ENCODE results near the gene P3H2. TPM values are rescaled to one million over a fixed set of nuclear protein-coding genes. Genes with fewer than 3 reads are reported as not detected.

Gene P3H2
- total and polyA plus RNA-seq, 9 donors: 30.8 to 74.7 (median 56.9) TPM

- Histone ChIP-seq H3K27me3 (ENCODE audit: control insufficient read depth, insufficient read depth, low read length) (no peaks in the 10 kb centered on the region), H3K4me3 (ENCODE audit: low read length) (no peak overlapping the region), H3K36me3 (ENCODE audit: control insufficient read depth, insufficient read depth, low read length) (no peaks in the 10 kb centered on the region), H3K27ac (ENCODE audit: low read length) (no peak overlapping the region), H3K9me3 (replicated peaks; ENCODE audit: control insufficient read depth, low read depth, low read length) (no peaks in the 10 kb centered on the region), H3K4me1 (ENCODE audit: control insufficient read depth, insufficient read depth, low read length) (no peaks in the 10 kb centered on the region)
- 33% methylated on average over 1 of the region's 1 CpG for WGBS (ENCODE audit: insufficient coverage)
- DNase-seq: no peak
Observed at GRCh38 chr3:189911001-189911400, 209.7 kb downstream of the P3H2 start.

DNA sequence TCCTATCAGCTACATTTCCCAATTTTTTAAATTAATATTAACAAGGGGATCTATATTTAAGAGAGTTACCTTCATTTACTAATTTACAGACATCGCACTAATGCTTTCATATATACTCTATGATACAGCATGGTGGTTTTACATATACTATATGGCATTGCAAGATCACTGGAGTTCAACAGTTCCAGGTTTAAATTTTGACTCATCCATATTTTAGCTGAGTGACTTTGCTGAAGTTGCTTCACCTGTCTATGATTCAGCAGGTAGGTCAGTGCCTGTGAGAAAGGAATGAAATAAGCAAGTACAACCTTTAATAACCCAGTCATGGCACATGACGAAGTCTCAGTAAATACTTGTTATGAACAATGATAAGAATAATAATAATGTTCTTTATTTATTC is 211.1 kb downstream of the P3H2 start:
- no peak overlapping the region for H3K27ac ChIP-seq (ENCODE audit: low read length)
- no peaks in the 10 kb centered on the region for H3K4me1 ChIP-seq (ENCODE audit: control insufficient read depth, insufficient read depth, low read length)
- DNase-seq: no peak
- H3K27me3 ChIP-seq (ENCODE audit: control insufficient read depth, insufficient read depth, low read length): no peaks in the 10 kb centered on the region
- H3K36me3 ChIP-seq (ENCODE audit: control insufficient read depth, insufficient read depth, low read length): no peaks in the 10 kb centered on the region
- no CpG with 5 or more reads among the region's 2 CpGs for WGBS (ENCODE audit: insufficient coverage)
- H3K4me3 ChIP-seq (ENCODE audit: low read length): no peak overlapping the region
- H3K9me3 ChIP-seq (replicated peaks; ENCODE audit: control insufficient read depth, low read depth, low read length): no peaks in the 10 kb centered on the region

GRCh38 chr3:189909139-189909538 is 211.6 kb downstream of the P3H2 start:
- Histone ChIP-seq H3K27ac (ENCODE audit: low read length) (no peak overlapping the region), H3K27me3 (ENCODE audit: control insufficient read depth, insufficient read depth, low read length) (no peaks in the 10 kb centered on the region), H3K36me3 (ENCODE audit: control insufficient read depth, insufficient read depth, low read length) (no peaks in the 10 kb centered on the region), H3K4me1 (ENCODE audit: control insufficient read depth, insufficient read depth, low read length) (no peaks in the 10 kb centered on the region), H3K4me3 (ENCODE audit: low read length) (no peak overlapping the region), H3K9me3 (replicated peaks; ENCODE audit: control insufficient read depth, low read depth, low read length) (no peaks in the 10 kb centered on the region)
- no peak for DNase-seq
- 100% methylated on average over 1 of the region's 3 CpGs for WGBS (ENCODE audit: insufficient coverage)

- Histone ChIP-seq H3K4me3 (ENCODE audit: low read length) (no peak overlapping the region), H3K27ac (ENCODE audit: low read length) (no peak overlapping the region), H3K9me3 (replicated peaks; ENCODE audit: control insufficient read depth, low read depth, low read length) (no peaks in the 10 kb centered on the region), H3K27me3 (ENCODE audit: control insufficient read depth, insufficient read depth, low read length) (no peaks in the 10 kb centered on the region), H3K4me1 (ENCODE audit: control insufficient read depth, insufficient read depth, low read length) (no peaks in the 10 kb centered on the region), H3K36me3 (ENCODE audit: control insufficient read depth, insufficient read depth, low read length) (no peaks in the 10 kb centered on the region)
- DNase-seq: no peak
Observed at GRCh38 chr3:189908646-189909045, 212.1 kb downstream of the P3H2 start.

DNA sequence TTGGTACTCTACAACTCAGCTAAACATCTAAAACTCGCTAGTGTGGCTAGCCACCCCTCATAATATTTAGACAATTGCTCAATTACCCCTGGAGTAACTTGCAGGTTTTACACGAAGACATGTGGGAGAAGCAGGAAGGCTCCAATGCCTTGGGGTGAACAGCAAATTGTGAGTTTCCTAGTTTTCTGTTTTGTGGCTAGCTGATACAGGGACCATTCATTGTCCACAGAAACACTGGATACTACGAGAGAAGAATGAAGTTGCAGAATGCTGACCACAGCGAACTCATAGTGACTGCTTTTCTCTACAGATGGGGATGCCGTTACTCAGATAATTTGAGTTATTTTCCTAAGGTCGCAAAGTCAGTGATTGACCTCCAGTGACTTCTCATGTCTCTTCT is 212.9 kb downstream of the P3H2 start:
- Histone ChIP-seq H3K36me3 (ENCODE audit: control insufficient read depth, insufficient read depth, low read length) (no peaks in the 10 kb centered on the region), H3K27me3 (ENCODE audit: control insufficient read depth, insufficient read depth, low read length) (no peaks in the 10 kb centered on the region), H3K4me1 (ENCODE audit: control insufficient read depth, insufficient read depth, low read length) (no peaks in the 10 kb centered on the region), H3K9me3 (replicated peaks; ENCODE audit: control insufficient read depth, low read depth, low read length) (no peaks in the 10 kb centered on the region), H3K27ac (ENCODE audit: low read length) (no peak overlapping the region), H3K4me3 (ENCODE audit: low read length) (no peak overlapping the region)
- DNase-seq: no peak
- WGBS (ENCODE audit: insufficient coverage): 71% methylated on average over 2 of the region's 6 CpGs

Other genes with a start within 250 kb of the P3H2 start
- gene CLDN1, start 201.5 kb upstream of the P3H2 start, total RNA-seq: 2.1 TPM
- 10 to 100 TPM in 1 of 8 donors, 1 to 10 TPM in 7; 2.1 to 12.3 (median 3.8) TPM for gene CLDN1, start 201.5 kb upstream of the P3H2 start, polyA plus RNA-seq (ENCODE audit: insufficient read depth in 1 of 8, insufficient read length in 8 of 8, low replicate concordance in 1 of 8)

All from muscle of leg (tissue), 11 donors.